Mammary epithelial cell (primary cell): ENCODE results near the gene PRKN.

Experiments
- CTCF ChIP-seq, 2 donors: IDR thresholded peaks in 1 of 2; conservative IDR thresholded peaks in 1 of 2; 2 replicates each; pipeline ENCODE4 v1.5.1; 2011 to 2012; ENCODE audit warnings: inconsistent platforms in 2 of 2, low read length in 2 of 2, mild to moderate bottlenecking in 2 of 2, control low read depth in 1 of 2, low read depth in 1 of 2; ENCODE audit not compliant: insufficient read depth in 1 of 2; ENCODE audit errors: extremely low read depth in 1 of 2
- EZH2 ChIP-seq: IDR thresholded peaks from 2 replicates; pipeline ENCODE4 v1.6.1; 2012; ENCODE audit warnings: low read length, inconsistent platforms, borderline replicate concordance

- TF ChIP-seq CTCF (conservative IDR thresholded peaks at IDR 0.05 in 1 of 2, IDR thresholded peaks at IDR 0.05 in 1 of 2; ENCODE audit: extremely low read depth in 1 of 2, insufficient read depth in 1 of 2, low read depth in 1 of 2, low read length in 2 of 2) (no peak), EZH2 (no peak)
Observed at GRCh38 chr6:161743509-161744178, 983.9 kb downstream of the PRKN start.
